ENCODE data around the gene PGD. TPM values are rescaled to one million over a fixed set of nuclear protein-coding genes. Genes with fewer than 3 reads are reported as not detected.

The PGD gene
- total RNA-seq, 2 experiments from 2014 or later = 126 to 130 TPM

GRCh38 chr1:10386761-10387676, 11.8 kb upstream of the PGD start:
- Mint-ChIP-seq H3K9me3 (no peaks in the 10 kb centered on the region), H3K4me3 (no peak overlapping the region), H3K27ac (no peak overlapping the region), H3K36me3 (ENCODE audit: low read depth) (no peaks in the 10 kb centered on the region), H3K4me1 (ENCODE audit: low read depth) (peaks cover 3% of the 10 kb centered on the region), H3K27me3 (no peaks in the 10 kb centered on the region)
- no peak for DNase-seq
- no peak for ATAC-seq
- ChIA-PET POLR2A (interaction anchor here (1.8 kb wide), 1 partner anchor 12 kb away, joined by 6 read pairs; the partner anchor contains the start of gene PGD), CTCF (interaction anchor here (2.6 kb wide), 1 partner anchor 10 kb away, joined by 10 read pairs; no protein-coding TSS in a partner anchor)
- TF ChIP-seq CTCF (IDR thresholded peaks at IDR 0.05) = no peak
- intact Hi-C loops (cut with micrococcal nuclease) = no loop called here

GRCh38 chr1:10387677-10388386, 11.0 kb upstream of the PGD start:
- ChIA-PET CTCF (interaction anchor here (1.0 to 2.6 kb wide), 3 partner anchors 10 to 179 kb away, joined by 4 to 10 read pairs (median 4); partner anchors contain the start of gene PGD), POLR2A (interaction anchor here (1.8 kb wide), 1 partner anchor 11 kb away, joined by 6 read pairs; the partner anchor contains the start of gene PGD)
- intact Hi-C loops (cut with micrococcal nuclease) = no loop called here
- no peak overlapping the region for H3K27ac Mint-ChIP-seq
- DNase-seq = no peak
- H3K36me3 Mint-ChIP-seq (ENCODE audit: low read depth) = no peaks in the 10 kb centered on the region
- H3K27me3 Mint-ChIP-seq = no peaks in the 10 kb centered on the region
- H3K4me1 Mint-ChIP-seq (ENCODE audit: low read depth) = peaks cover 3% of the 10 kb centered on the region
- no peak for ATAC-seq
- H3K4me3 Mint-ChIP-seq = no peak overlapping the region
- no peak for TF ChIP-seq CTCF (IDR thresholded peaks at IDR 0.05)
- H3K9me3 Mint-ChIP-seq = no peaks in the 10 kb centered on the region

GRCh38 chr1:10388387-10388715, 10.5 kb upstream of the PGD start:
- no peak for DNase-seq
- intact Hi-C loops (cut with micrococcal nuclease) = no loop called here
- no peaks in the 10 kb centered on the region for H3K9me3 Mint-ChIP-seq
- ChIA-PET POLR2A (interaction anchor here (1.8 kb wide), 1 partner anchor 11 kb away, joined by 6 read pairs; the partner anchor contains the start of gene PGD), CTCF (interaction anchor here (1.0 to 2.6 kb wide), 3 partner anchors 11 to 179 kb away, joined by 4 to 10 read pairs (median 4); partner anchors contain the start of gene PGD)
- peaks cover 3% of the 10 kb centered on the region for H3K4me1 Mint-ChIP-seq (ENCODE audit: low read depth)
- no peak overlapping the region for H3K27ac Mint-ChIP-seq
- no peaks in the 10 kb centered on the region for H3K27me3 Mint-ChIP-seq
- H3K4me3 Mint-ChIP-seq = no peak overlapping the region
- ATAC-seq = no peak
- no peaks in the 10 kb centered on the region for H3K36me3 Mint-ChIP-seq (ENCODE audit: low read depth)
- no peak for TF ChIP-seq CTCF (IDR thresholded peaks at IDR 0.05)

GRCh38 chr1:10389271-10389973, 9.4 kb upstream of the PGD start:
- no peak for DNase-seq
- ChIA-PET POLR2A (no interaction called here), CTCF (interaction anchor here (0.6 to 2.6 kb wide), 3 partner anchors 12 to 119 kb away, joined by 3 to 10 read pairs (median 5); no protein-coding TSS in a partner anchor)
- Mint-ChIP-seq H3K36me3 (ENCODE audit: low read depth) (no peaks in the 10 kb centered on the region), H3K4me3 (no peak overlapping the region), H3K9me3 (peaks cover 3% of the 10 kb centered on the region), H3K27ac (no peak overlapping the region), H3K4me1 (ENCODE audit: low read depth) (peaks cover 3% of the 10 kb centered on the region), H3K27me3 (no peaks in the 10 kb centered on the region)
- ATAC-seq = no peak
- intact Hi-C loops (cut with micrococcal nuclease) = no loop called here
- no peak for TF ChIP-seq CTCF (IDR thresholded peaks at IDR 0.05)
